ENCODE results near the gene AGBL4.

AGBL4 gene

DNA sequence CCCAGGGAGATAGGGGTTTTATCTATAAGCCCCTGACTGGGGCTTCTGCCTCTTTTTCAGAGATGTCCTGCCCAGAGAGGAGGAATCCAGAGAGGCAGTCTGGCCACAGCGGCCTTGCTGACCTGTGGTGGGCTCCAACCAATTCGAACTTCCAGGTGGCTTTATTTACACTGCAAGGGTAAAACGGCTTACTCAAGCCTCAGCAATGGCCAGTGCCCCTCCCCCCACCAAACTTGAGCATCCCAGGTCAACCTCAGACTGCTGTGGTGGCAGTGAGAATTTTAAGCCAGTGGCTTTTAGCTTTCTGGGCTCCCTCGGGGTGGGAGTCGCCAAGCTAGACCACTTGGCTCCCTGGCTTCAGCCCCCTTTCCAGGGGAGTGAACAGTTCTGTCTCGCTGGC is 863.1 kb downstream of the AGBL4 start:
- TF ChIP-seq TAF1 (IDR thresholded peaks at IDR 0.05; ENCODE audit: borderline replicate concordance, insufficient read depth, low read length): no peak

DNA sequence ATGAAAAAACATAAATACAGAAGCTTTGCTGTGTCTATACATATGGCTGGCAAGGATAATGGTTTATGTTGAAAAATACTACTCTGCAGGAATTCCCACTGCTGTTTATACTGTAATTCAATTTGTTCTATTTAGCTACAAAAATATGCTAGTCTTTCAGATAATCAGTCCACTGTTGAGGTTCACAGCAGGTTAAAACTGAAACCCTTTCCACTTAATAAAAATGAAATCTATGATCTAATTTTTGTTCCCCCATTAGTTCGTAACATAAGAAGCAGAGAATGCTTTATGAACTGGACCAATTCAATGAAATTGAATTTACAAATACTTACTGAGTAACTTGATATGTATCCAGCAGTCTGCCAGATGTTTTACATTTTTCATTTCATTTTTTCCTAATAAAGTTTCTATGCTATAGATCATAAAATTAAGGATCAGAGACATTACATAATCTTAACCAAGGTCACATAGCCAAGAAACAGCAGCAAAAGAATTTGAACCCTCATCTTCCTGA is 887.0 kb downstream of the AGBL4 start:
- TF ChIP-seq, protein P1, sequence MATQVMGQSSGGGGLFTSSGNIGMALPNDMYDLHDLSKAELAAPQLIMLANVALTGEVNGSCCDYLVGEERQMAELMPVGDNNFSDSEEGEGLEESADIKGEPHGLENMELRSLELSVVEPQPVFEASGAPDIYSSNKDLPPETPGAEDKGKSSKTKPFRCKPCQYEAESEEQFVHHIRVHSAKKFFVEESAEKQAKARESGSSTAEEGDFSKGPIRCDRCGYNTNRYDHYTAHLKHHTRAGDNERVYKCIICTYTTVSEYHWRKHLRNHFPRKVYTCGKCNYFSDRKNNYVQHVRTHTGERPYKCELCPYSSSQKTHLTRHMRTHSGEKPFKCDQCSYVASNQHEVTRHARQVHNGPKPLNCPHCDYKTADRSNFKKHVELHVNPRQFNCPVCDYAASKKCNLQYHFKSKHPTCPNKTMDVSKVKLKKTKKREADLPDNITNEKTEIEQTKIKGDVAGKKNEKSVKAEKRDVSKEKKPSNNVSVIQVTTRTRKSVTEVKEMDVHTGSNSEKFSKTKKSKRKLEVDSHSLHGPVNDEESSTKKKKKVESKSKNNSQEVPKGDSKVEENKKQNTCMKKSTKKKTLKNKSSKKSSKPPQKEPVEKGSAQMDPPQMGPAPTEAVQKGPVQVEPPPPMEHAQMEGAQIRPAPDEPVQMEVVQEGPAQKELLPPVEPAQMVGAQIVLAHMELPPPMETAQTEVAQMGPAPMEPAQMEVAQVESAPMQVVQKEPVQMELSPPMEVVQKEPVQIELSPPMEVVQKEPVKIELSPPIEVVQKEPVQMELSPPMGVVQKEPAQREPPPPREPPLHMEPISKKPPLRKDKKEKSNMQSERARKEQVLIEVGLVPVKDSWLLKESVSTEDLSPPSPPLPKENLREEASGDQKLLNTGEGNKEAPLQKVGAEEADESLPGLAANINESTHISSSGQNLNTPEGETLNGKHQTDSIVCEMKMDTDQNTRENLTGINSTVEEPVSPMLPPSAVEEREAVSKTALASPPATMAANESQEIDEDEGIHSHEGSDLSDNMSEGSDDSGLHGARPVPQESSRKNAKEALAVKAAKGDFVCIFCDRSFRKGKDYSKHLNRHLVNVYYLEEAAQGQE (IDR thresholded peaks at IDR 0.05; ENCODE audit: insufficient read depth in 1 of 2, low read depth in 2 of 2, low read length in 2 of 2): no peak
- no peak for TF ChIP-seq POLR2AphosphoS5 (IDR thresholded peaks at IDR 0.05; ENCODE audit: low read depth, low read length)
- no peak for TF ChIP-seq TAF1 (IDR thresholded peaks at IDR 0.05; ENCODE audit: borderline replicate concordance, insufficient read depth, low read length)
- no peak for TF ChIP-seq SIN3A (IDR thresholded peaks at IDR 0.05; ENCODE audit: borderline replicate concordance, insufficient read depth, low read length)
- TF ChIP-seq FOXP2 (optimal IDR thresholded peaks at IDR 0.05; ENCODE audit: borderline replicate concordance, extremely low read depth, extremely low read length, insufficient read depth): no peak

DNA sequence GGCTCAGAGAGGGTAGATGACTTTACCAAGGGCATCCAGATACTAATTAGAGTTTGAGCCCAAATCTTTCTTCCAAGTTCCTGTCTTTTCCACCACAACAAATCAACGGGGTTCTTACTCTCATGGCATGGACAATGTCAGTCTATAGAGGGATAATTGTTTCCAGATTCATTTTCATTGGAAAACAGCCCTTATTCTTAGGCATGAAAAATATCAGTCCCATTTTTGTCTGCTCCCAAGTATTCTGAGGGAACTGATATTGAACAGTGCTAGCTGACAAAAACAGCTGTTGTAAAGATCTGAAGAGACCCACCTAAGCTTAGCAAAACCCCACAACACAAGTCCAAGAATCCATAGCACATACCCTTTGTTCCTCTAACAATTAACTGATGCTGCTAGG is 898.0 kb downstream of the AGBL4 start:
- TF ChIP-seq TAF1 (IDR thresholded peaks at IDR 0.05; ENCODE audit: borderline replicate concordance, insufficient read depth, low read length): no peak
- no peak for TF ChIP-seq POLR2AphosphoS5 (IDR thresholded peaks at IDR 0.05; ENCODE audit: low read depth, low read length)

DNA sequence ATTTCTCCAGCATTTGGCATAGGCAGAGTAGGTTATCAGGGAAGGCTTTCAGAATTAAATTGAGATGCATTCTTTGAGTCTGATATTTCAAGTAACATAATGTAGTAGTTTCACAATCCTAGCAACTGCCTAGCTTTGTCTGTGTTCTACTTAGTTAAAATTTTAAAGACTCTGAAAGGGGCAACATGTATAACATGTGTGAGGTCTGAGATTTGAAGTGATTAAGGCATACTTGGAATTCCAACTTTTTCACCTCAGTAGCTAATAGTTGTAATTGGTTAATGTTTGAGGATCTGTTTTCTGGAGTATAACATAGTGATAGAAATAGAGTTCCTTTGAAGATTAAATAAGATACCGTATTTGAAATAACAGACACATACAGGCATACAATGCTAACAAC is 911.8 kb downstream of the AGBL4 start:
- TF ChIP-seq SIN3A (IDR thresholded peaks at IDR 0.05; ENCODE audit: borderline replicate concordance, insufficient read depth, low read length) (no peak), TAF1 (IDR thresholded peaks at IDR 0.05; ENCODE audit: borderline replicate concordance, insufficient read depth, low read length) (no peak), FOXP2 (optimal IDR thresholded peaks at IDR 0.05; ENCODE audit: borderline replicate concordance, extremely low read depth, extremely low read length, insufficient read depth) (no peak), POLR2AphosphoS5 (IDR thresholded peaks at IDR 0.05; ENCODE audit: low read depth, low read length) (no peak)
- TF ChIP-seq, protein P1 (IDR thresholded peaks at IDR 0.05; ENCODE audit: insufficient read depth in 1 of 2, low read depth in 2 of 2, low read length in 2 of 2): no peak

DNA sequence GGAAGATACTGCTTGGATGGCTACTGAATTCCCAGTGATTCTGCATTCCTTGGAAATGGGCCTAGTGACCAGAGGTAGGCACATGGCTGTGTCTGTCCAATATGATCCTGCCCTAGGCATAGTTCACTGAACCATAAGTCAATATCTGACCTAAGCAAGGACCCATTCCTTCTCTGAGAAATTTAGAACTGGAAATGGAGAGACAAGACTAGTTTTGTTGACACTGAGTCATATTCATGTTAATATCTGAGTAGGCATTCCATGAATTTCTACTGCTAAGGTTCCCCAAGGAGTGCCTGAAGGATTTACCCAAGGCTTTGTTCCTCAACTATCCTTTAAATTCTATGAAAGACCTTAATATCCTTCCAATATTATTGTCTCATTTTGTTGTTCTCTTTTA is 917.3 kb downstream of the AGBL4 start:
- TF ChIP-seq FOXP2 (optimal IDR thresholded peaks at IDR 0.05; ENCODE audit: borderline replicate concordance, extremely low read depth, extremely low read length, insufficient read depth): no peak
- TF ChIP-seq SIN3A (IDR thresholded peaks at IDR 0.05; ENCODE audit: borderline replicate concordance, insufficient read depth, low read length): no peak
- TF ChIP-seq POLR2AphosphoS5 (IDR thresholded peaks at IDR 0.05; ENCODE audit: low read depth, low read length): no peak
- TF ChIP-seq TAF1 (IDR thresholded peaks at IDR 0.05; ENCODE audit: borderline replicate concordance, insufficient read depth, low read length): no peak
- TF ChIP-seq, protein P1 (IDR thresholded peaks at IDR 0.05; ENCODE audit: insufficient read depth in 1 of 2, low read depth in 2 of 2, low read length in 2 of 2): no peak

DNA sequence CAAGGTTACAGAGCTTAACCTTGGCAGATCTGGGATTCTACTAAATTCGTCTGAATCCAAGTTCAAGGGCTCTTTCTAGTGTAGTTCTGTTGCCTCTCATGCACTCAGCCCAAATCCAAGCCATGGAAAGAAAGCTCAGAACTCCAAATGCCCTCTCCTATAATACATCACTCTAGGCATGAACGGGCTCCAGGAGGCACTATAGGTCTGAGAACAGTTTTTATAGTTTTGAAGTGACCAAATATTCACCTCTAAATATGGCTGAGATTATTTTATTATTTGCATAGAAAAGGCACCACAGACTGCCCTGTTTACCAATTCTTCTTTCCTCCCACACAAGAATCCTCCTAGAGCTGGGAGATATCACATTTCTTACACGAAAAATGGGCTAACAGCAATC is 919.2 kb downstream of the AGBL4 start:
- TF ChIP-seq FOXP2 (optimal IDR thresholded peaks at IDR 0.05; ENCODE audit: borderline replicate concordance, extremely low read depth, extremely low read length, insufficient read depth) (no peak), SIN3A (IDR thresholded peaks at IDR 0.05; ENCODE audit: borderline replicate concordance, insufficient read depth, low read length) (no peak), TAF1 (IDR thresholded peaks at IDR 0.05; ENCODE audit: borderline replicate concordance, insufficient read depth, low read length) (no peak), POLR2AphosphoS5 (IDR thresholded peaks at IDR 0.05; ENCODE audit: low read depth, low read length) (no peak)
- TF ChIP-seq, protein P1 (IDR thresholded peaks at IDR 0.05; ENCODE audit: insufficient read depth in 1 of 2, low read depth in 2 of 2, low read length in 2 of 2): no peak
